Ishikawa (cell line): Measurements from ENCODE around the gene RANBP9.

ENCODE experiments used
- CEBPB ChIP-seq: IDR thresholded peaks from 2 replicates; pipeline ENCODE4 v1.6.1; 2012
- EGR1 ChIP-seq: IDR thresholded peaks from 2 replicates; pipeline ENCODE4 v1.6.1; 2012
- EP300 ChIP-seq: IDR thresholded peaks from 2 replicates; pipeline ENCODE4 v1.6.1; 2012; ENCODE audit warnings: borderline replicate concordance
- FOXM1 ChIP-seq: IDR thresholded peaks from 2 replicates; pipeline ENCODE4 v1.6.1; 2012; ENCODE audit warnings: low read depth, borderline replicate concordance
- MAX ChIP-seq: IDR thresholded peaks from 2 replicates; pipeline ENCODE4 v1.6.1; 2012
- NFIC ChIP-seq: IDR thresholded peaks from 2 replicates; pipeline ENCODE4 v1.6.1; 2012
- RAD21 ChIP-seq: IDR thresholded peaks from 2 replicates; pipeline ENCODE4 v1.6.1; 2012; ENCODE audit warnings: low read depth
- TAF1 ChIP-seq: IDR thresholded peaks from 2 replicates; pipeline ENCODE4 v1.6.1; 2012; ENCODE audit warnings: low read depth, mild to moderate bottlenecking
- TEAD4 ChIP-seq: IDR thresholded peaks from 2 replicates; pipeline ENCODE4 v1.6.1; 2012
- YY1 ChIP-seq: IDR thresholded peaks from 2 replicates; pipeline ENCODE4 v1.6.1; 2012; ENCODE audit warnings: low read depth
- ZBTB7A ChIP-seq: IDR thresholded peaks from 2 replicates; pipeline ENCODE4 v1.6.1; 2012; ENCODE audit warnings: low read depth
- TF ChIP-seq, protein P1 (sequence below): IDR thresholded peaks from 2 replicates; pipeline ENCODE4 v1.6.1; 2012; ENCODE audit warnings: low read depth, mild to moderate bottlenecking

DNA sequence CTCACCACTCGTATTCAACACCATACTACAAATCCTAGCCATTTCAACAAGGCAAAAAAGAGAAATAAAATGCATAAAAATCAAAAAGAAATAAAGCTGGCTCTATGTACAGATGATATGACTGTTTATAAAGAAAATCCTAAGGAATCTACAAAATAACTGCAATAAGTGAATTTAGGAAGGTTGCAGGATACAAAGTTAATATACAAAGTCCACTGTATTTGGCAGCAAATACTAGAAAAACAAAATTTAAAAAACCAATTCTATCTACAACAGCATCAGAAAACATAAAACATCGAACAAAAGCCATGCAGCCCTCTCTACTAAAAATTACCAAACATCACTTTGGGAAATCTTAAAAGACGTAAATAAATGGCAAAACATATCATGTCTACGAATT, 47.6 kb downstream of the RANBP9 start:
- TF ChIP-seq CEBPB (no peak), MAX (no peak), EGR1 (no peak), EP300 (no peak), RAD21 (no peak), TEAD4 (no peak), FOXM1 (no peak), TAF1 (no peak), NFIC (no peak), ZBTB7A (no peak), YY1 (no peak)
- TF ChIP-seq, protein P1, sequence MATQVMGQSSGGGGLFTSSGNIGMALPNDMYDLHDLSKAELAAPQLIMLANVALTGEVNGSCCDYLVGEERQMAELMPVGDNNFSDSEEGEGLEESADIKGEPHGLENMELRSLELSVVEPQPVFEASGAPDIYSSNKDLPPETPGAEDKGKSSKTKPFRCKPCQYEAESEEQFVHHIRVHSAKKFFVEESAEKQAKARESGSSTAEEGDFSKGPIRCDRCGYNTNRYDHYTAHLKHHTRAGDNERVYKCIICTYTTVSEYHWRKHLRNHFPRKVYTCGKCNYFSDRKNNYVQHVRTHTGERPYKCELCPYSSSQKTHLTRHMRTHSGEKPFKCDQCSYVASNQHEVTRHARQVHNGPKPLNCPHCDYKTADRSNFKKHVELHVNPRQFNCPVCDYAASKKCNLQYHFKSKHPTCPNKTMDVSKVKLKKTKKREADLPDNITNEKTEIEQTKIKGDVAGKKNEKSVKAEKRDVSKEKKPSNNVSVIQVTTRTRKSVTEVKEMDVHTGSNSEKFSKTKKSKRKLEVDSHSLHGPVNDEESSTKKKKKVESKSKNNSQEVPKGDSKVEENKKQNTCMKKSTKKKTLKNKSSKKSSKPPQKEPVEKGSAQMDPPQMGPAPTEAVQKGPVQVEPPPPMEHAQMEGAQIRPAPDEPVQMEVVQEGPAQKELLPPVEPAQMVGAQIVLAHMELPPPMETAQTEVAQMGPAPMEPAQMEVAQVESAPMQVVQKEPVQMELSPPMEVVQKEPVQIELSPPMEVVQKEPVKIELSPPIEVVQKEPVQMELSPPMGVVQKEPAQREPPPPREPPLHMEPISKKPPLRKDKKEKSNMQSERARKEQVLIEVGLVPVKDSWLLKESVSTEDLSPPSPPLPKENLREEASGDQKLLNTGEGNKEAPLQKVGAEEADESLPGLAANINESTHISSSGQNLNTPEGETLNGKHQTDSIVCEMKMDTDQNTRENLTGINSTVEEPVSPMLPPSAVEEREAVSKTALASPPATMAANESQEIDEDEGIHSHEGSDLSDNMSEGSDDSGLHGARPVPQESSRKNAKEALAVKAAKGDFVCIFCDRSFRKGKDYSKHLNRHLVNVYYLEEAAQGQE = no peak
